ENCODE results near the gene ANKRD39. TPM values are rescaled to one million over a fixed set of nuclear protein-coding genes. Genes with fewer than 3 reads are reported as not detected.
A peak's percentile ranks its signal among the peaks of the same experiment; 100 is the strongest.

Gene ANKRD39, protein sequence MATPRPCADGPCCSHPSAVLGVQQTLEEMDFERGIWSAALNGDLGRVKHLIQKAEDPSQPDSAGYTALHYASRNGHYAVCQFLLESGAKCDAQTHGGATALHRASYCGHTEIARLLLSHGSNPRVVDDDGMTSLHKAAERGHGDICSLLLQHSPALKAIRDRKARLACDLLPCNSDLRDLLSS
- total RNA-seq, result 10 to 100 TPM; 35.4 to 36.7 TPM

DNA sequence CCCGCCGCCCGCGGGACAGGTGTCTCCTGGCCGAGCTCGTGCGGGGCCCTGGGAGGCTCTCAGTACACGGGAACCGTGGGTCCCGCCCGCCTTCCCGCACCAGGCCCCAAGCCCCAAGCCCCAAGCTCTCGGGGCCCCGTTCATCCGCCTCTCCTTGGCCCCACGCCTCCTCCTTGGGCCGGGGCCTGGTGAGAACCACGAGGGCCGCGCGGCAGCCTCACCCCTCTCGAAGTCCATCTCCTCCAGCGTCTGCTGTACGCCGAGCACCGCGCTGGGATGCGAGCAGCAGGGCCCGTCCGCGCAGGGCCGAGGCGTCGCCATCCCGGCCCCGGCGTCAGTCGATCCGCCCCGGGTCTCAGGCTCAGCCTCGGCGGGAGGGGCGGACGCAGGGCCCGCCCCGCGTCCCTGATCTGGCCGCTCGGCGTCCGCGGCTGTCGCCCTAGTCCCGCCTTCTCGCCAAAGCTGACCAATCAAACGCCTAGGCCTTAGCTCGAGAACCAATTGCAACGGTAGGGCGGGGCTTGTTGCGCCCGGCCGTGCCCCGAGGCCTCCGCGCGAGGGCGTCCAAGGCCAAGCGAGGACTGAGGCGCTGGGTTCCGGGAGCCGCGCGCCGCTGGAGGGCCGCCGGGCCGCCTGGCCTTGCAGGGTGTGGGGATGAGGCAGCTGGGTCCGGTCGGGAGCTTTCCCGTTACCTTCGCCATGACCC is at the start of gene ANKRD39:
TSS of gene ANKRD39 (minus strand) at position 350 of the 706 bp plus-strand sequence. CDS start at position 321, 29 bp downstream.
- CTCF ChIA-PET, result interaction anchor here (0.6 to 4.7 kb wide), 50 partner anchors 10 to 536 kb away, joined by 3 to 253 read pairs (median 6); partner anchors contain the start of genes ANKRD36, CNNM3 and FAHD2B
- no peaks in the 10 kb centered on the region for H3K27me3 Mint-ChIP-seq (ENCODE audit: low read depth)
- no peaks in the 10 kb centered on the region for H3K9me3 Mint-ChIP-seq (ENCODE audit: insufficient read depth)
- peak; percentile 95 for ATAC-seq
- H3K27ac Mint-ChIP-seq, result peak within 1 kb of the TSS; percentile 82
- H3K4me1 Mint-ChIP-seq (ENCODE audit: low read depth), result peaks cover 47% of the 10 kb centered on the region
- POLR2A ChIA-PET, result interaction anchor here (0.6 to 2.7 kb wide), 17 partner anchors 10 to 254 kb away, joined by 3 to 18 read pairs (median 8); partner anchors contain the start of genes ANKRD36 and CNNM3
- H3K36me3 Mint-ChIP-seq (ENCODE audit: low read depth), result peaks cover 45% of the 10 kb centered on the region
- H3K4me3 Mint-ChIP-seq, result peak within 1 kb of the TSS; percentile 88
- DNase-seq, result peak; percentile 98

- CTCF ChIA-PET, result no interaction called here
- Mint-ChIP-seq H3K4me3 (no peak overlapping the region), H3K27me3 (ENCODE audit: low read depth) (peaks cover 8% of the 10 kb centered on the region), H3K27ac (no peak overlapping the region), H3K4me1 (ENCODE audit: low read depth) (peaks cover 12% of the 10 kb centered on the region), H3K9me3 (ENCODE audit: insufficient read depth) (no peaks in the 10 kb centered on the region), H3K36me3 (ENCODE audit: low read depth) (no peaks in the 10 kb centered on the region)
- ATAC-seq (no peak), DNase-seq (no peak)
- POLR2A ChIA-PET, result interaction anchor here (0.6 to 1.3 kb wide), 2 partner anchors 15 to 23 kb away, joined by 3 read pairs; no protein-coding TSS in a partner anchor
Observed at GRCh38 chr2:96906729-96907114, 48.9 kb upstream of the ANKRD39 start.

DNA sequence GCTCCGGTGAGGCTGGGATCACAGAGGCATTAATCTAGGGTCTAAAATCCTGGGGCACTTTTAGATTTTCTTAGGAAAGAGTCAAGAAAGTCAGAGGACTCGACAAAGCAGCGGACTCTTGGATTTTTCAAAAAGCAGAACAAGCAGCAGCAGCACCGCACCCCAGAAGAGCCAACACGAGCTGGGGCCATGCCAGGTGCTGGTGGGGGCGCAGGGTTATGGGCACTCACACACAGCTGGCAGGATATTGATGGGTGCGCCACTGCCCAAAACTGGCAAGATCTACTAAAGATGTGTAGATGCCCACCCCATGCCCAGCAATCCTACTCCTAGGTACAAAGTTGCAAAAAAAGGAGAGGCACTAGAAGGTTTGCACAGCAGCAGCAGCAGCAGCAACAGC is 46.0 kb upstream of the ANKRD39 start:
- ATAC-seq (no peak), DNase-seq (no peak)
- H3K4me3 Mint-ChIP-seq, result no peak overlapping the region
- ChIA-PET POLR2A (no interaction called here), CTCF (interaction anchor here (1.6 kb wide), 1 partner anchor 48 kb away, joined by 8 read pairs; no protein-coding TSS in a partner anchor)
- H3K4me1 Mint-ChIP-seq (ENCODE audit: low read depth), result peaks cover 4% of the 10 kb centered on the region
- H3K27ac Mint-ChIP-seq, result no peak overlapping the region
- H3K27me3 Mint-ChIP-seq (ENCODE audit: low read depth), result no peaks in the 10 kb centered on the region
- no peaks in the 10 kb centered on the region for H3K9me3 Mint-ChIP-seq (ENCODE audit: insufficient read depth)
- no peaks in the 10 kb centered on the region for H3K36me3 Mint-ChIP-seq (ENCODE audit: low read depth)

- H3K9me3 Mint-ChIP-seq (ENCODE audit: insufficient read depth), result no peaks in the 10 kb centered on the region
- no peak overlapping the region for H3K4me3 Mint-ChIP-seq
- no peaks in the 10 kb centered on the region for H3K27me3 Mint-ChIP-seq (ENCODE audit: low read depth)
- H3K27ac Mint-ChIP-seq, result no peak overlapping the region
- H3K4me1 Mint-ChIP-seq (ENCODE audit: low read depth), result peaks cover 4% of the 10 kb centered on the region
- ChIA-PET CTCF (no interaction called here), POLR2A (no interaction called here)
- DNase-seq (no peak), ATAC-seq (no peak)
- no peaks in the 10 kb centered on the region for H3K36me3 Mint-ChIP-seq (ENCODE audit: low read depth)
Observed at GRCh38 chr2:96903318-96903717, 45.5 kb upstream of the ANKRD39 start.

DNA sequence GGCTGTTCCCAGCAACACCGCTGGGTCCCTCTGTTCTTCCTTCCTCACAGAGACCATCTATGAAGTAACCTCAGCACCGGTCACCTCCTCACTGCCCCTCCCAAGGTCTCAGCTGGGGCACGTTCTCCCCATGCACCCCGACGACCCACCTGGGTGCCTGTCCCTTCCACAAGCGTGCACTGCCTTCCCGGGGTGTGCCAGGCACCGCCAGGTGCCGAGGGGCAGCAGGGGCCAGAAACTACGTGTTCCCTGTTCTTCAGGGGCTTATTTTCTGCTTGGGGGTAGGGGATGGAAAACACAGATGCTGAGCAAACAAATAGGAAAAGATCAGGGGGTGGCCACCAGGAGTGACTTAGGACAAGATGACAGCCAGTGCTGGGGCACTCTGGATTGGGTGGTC is 42.4 kb upstream of the ANKRD39 start:
- CTCF ChIA-PET, result interaction anchor here (1.2 kb wide), 1 partner anchor 105 kb away, joined by 3 read pairs; no protein-coding TSS in a partner anchor

GRCh38 chr2:96899413-96899741 is 41.6 kb upstream of the ANKRD39 start:
- H3K36me3 Mint-ChIP-seq (ENCODE audit: low read depth), result no peaks in the 10 kb centered on the region
- no peak overlapping the region for H3K27ac Mint-ChIP-seq
- no peak for ATAC-seq
- H3K9me3 Mint-ChIP-seq (ENCODE audit: insufficient read depth), result no peaks in the 10 kb centered on the region
- no peak for DNase-seq
- CTCF ChIA-PET, result interaction anchor here (1.4 kb wide), 1 partner anchor 21 kb away, joined by 3 read pairs; no protein-coding TSS in a partner anchor
- H3K27me3 Mint-ChIP-seq (ENCODE audit: low read depth), result no peaks in the 10 kb centered on the region
- H3K4me3 Mint-ChIP-seq, result no peak overlapping the region
- peaks cover 18% of the 10 kb centered on the region for H3K4me1 Mint-ChIP-seq (ENCODE audit: low read depth)
- POLR2A ChIA-PET, result no interaction called here

More for the DNA sequence above, 42.4 kb upstream of the ANKRD39 start:
- POLR2A ChIA-PET, result interaction anchor here (1.2 kb wide), 1 partner anchor 13 kb away, joined by 4 read pairs; no protein-coding TSS in a partner anchor
- Mint-ChIP-seq H3K36me3 (ENCODE audit: low read depth) (no peaks in the 10 kb centered on the region), H3K4me1 (ENCODE audit: low read depth) (peaks cover 18% of the 10 kb centered on the region), H3K27me3 (ENCODE audit: low read depth) (no peaks in the 10 kb centered on the region), H3K9me3 (ENCODE audit: insufficient read depth) (no peaks in the 10 kb centered on the region), H3K27ac (no peak overlapping the region), H3K4me3 (no peak overlapping the region)
- ATAC-seq (no peak), DNase-seq (no peak)

- POLR2A ChIA-PET, result no interaction called here
- ATAC-seq, result no peak
Observed at GRCh38 chr2:96898641-96899412, 41.0 kb upstream of the ANKRD39 start.

DNA sequence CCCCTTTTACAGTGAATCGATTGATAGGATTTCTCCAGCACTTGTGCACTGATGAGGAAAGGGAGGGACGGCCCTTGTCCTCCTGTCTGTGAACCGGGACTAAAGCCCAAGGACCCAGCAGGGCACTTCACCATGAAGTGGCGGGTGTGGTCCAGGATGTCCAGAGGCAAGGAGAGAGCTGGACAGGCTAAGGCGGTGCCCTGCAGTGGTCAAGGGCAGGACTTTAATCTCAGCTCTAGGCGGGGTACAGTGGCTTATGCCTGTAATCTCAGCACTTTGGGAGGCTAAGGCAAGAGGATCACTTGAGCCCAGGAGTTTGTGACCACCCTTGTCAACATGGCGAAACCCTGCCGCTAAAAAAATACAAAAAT is 40.3 kb upstream of the ANKRD39 start:
- ATAC-seq, result no peak
- Mint-ChIP-seq H3K27me3 (ENCODE audit: low read depth) (no peaks in the 10 kb centered on the region), H3K36me3 (ENCODE audit: low read depth) (no peaks in the 10 kb centered on the region), H3K9me3 (ENCODE audit: insufficient read depth) (no peaks in the 10 kb centered on the region), H3K4me1 (ENCODE audit: low read depth) (peaks cover 14% of the 10 kb centered on the region), H3K27ac (no peak overlapping the region), H3K4me3 (no peak overlapping the region)
- ChIA-PET CTCF (interaction anchor here (1.4 kb wide), 1 partner anchor 22 kb away, joined by 3 read pairs; no protein-coding TSS in a partner anchor), POLR2A (no interaction called here)
- DNase-seq, result no peak

More at GRCh38 chr2:96898641-96899412, 41.0 kb upstream of the ANKRD39 start:
- Mint-ChIP-seq H3K36me3 (ENCODE audit: low read depth) (no peaks in the 10 kb centered on the region), H3K4me3 (no peak overlapping the region), H3K4me1 (ENCODE audit: low read depth) (peaks cover 15% of the 10 kb centered on the region), H3K27me3 (ENCODE audit: low read depth) (no peaks in the 10 kb centered on the region), H3K27ac (no peak overlapping the region), H3K9me3 (ENCODE audit: insufficient read depth) (no peaks in the 10 kb centered on the region)
- DNase-seq, result no peak
- CTCF ChIA-PET, result interaction anchor here (1.4 kb wide), 1 partner anchor 21 kb away, joined by 3 read pairs; no protein-coding TSS in a partner anchor

DNA sequence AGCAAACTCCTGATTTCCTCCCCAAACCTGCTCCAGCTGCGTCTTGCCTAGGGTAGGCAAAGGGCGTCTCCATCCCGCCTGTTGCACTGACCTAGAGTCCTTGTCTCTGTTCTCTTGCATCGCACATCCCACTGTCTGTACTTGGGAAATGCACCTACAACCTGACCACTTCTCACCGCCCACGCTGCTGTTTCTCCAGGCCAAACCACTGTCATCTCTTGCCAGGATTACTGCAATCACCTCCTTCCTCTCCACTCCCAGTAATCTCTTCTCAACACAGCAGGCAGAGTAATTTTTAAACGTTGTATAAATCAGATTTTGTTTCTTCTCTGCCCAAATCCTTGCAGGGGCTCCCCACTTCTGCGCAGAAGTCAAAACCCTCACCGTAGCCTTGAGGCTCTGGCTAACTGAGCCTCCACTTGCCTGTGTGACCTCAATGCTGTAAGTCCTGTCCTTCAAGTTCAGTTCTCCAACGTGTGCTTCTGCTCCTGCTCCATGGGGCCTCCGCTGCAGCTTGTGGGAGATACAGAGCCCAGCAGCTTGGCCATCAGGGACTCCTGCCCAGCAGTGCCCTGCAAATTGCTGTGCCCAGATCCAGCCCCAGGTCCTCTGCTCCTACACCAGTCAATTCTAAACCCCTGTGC is 39.8 kb upstream of the ANKRD39 start:
- POLR2A ChIA-PET, result interaction anchor here (1.7 kb wide), 1 partner anchor 10 kb away, joined by 5 read pairs; no protein-coding TSS in a partner anchor

GRCh38 chr2:96895746-96896651 is 38.2 kb upstream of the ANKRD39 start:
- POLR2A ChIA-PET, result interaction anchor here (1.3 to 1.7 kb wide), 2 partner anchors 9 to 16 kb away, joined by 3 to 5 read pairs; no protein-coding TSS in a partner anchor
- Mint-ChIP-seq H3K9me3 (ENCODE audit: insufficient read depth) (no peaks in the 10 kb centered on the region), H3K36me3 (ENCODE audit: low read depth) (no peaks in the 10 kb centered on the region), H3K27ac (peak overlapping the region; percentile 62), H3K4me1 (ENCODE audit: low read depth) (peaks cover 31% of the 10 kb centered on the region), H3K4me3 (no peak overlapping the region), H3K27me3 (ENCODE audit: low read depth) (no peaks in the 10 kb centered on the region)
- CTCF ChIA-PET, result interaction anchor here (1.3 to 1.4 kb wide), 2 partner anchors 18 to 216 kb away, joined by 3 read pairs; partner anchors contain the start of gene ANKRD36
- ATAC-seq, result no peak
- no peak for DNase-seq

More for the DNA sequence above, 39.8 kb upstream of the ANKRD39 start:
- no peak for ATAC-seq
- no peaks in the 10 kb centered on the region for H3K36me3 Mint-ChIP-seq (ENCODE audit: low read depth)
- no peak for DNase-seq
- peaks cover 16% of the 10 kb centered on the region for H3K4me1 Mint-ChIP-seq (ENCODE audit: low read depth)
- no peaks in the 10 kb centered on the region for H3K27me3 Mint-ChIP-seq (ENCODE audit: low read depth)
- CTCF ChIA-PET, result interaction anchor here (0.7 kb wide), 1 partner anchor 40 kb away, joined by 3 read pairs; the partner anchor contains the start of gene ANKRD39
- H3K4me3 Mint-ChIP-seq, result no peak overlapping the region
- H3K9me3 Mint-ChIP-seq (ENCODE audit: insufficient read depth), result no peaks in the 10 kb centered on the region
- H3K27ac Mint-ChIP-seq, result no peak overlapping the region
